GM19328 (cell line): ENCODE data around the gene RALGAPA1.

Experiments used
- ATAC-seq: cut with Tn5 transposase; IDR thresholded peaks from one replicate; pipeline ENCODE4 v1.9.1; 2021; ENCODE audit warnings: mild to moderate bottlenecking, moderate library complexity; ENCODE audit not compliant: unreplicated experiment

RALGAPA1 gene

DNA sequence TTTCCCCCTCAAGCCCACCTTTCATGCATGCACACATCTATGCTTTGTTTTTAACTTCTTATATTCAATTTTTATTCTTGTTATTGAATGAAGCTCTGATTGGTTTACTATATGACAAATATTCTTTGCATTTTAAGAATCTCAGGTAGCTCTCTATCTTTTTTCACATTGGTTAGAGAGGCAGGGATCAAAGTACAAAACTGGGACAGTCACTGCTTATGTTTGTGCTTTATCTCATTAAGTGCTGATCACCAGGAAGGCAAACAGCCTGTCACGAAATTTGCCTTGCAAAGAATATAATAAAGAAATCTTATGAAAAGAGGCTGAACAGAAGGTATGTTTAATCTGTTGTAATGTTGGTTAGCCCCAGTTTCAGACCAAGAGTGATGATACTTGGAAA is 304.8 kb downstream of the RALGAPA1 start:
- ATAC-seq: no peak

DNA sequence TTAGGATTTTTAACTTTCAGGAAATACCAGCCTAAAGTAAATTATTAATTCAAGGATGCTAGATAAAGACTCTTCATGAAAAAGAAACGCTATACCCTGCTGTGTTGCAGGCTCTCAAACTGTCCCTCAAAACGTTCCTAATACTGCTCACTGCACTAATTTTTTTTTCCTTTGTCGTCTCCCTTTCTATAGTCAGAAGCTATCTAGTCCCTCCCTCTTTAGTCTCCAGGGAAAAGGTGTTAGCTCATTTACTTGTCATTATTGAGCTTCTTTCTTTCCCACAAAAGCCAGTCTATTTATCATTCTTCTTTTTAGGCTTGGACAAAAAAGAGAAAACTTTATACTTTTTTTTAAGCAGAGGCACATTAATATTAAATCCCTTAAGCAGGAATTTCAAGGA is 305.4 kb downstream of the RALGAPA1 start:
- no peak for ATAC-seq

DNA sequence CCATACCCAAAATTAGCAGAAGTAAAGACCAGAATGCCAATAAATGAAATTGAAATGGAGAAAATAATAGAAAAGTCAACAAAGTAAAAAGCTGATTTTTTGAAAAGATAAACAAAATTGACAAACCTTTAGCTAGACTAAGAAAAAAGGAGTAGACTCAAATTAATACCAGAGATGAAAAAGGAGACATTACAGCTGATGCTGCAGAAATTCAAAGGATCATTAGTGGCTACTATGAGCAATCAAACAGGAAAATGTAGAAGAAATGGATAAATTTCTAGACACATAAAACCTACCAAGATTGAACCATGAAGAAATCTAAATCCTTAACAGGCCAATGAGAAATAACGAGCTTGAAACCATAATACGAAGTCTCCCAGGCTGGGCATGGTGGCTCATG is 309.9 kb downstream of the RALGAPA1 start:
- no peak for ATAC-seq

DNA sequence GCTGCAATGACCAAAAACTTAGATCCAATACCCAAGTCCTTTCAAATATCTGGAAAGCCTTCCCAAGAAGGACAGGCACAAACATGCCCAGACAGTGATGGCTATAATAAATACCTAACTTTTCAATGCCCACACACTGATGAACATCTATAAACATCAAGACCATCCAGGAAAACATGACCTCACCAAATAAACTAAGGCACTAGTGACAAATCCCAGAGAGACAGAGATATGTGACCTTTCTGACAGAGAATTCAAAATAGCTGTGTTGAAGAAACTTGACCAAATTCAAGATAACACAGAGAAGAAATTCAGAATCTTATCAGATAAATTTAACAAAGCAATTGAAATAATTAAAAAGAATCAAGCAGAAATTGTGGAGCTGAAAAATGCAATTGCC is 313.8 kb downstream of the RALGAPA1 start:
- ATAC-seq: no peak

DNA sequence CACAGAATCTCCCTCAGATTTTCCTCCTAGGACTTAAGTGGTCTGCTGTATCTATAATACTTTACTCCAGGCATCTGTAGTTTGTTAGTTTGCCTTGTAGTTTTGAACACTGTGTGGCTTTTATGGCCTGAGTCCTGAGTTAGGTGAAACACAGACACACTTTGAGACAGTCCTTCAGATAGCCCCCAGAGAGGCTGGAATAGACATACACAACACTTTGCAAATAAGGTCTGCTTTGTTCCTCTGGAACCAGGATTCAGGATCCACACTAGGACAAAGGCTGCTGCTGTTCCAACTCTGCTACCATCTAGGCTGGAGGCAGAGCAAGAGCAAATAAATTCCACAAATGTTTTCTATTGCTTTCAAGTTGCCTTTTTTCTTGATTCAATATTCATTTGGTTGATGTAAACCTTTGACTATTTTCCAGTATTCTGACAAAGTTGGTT is 316.5 kb downstream of the RALGAPA1 start:
- ATAC-seq: no peak
